HG03342 (cell line): Measurements from ENCODE around the gene MIPOL1.

Experiments
- ATAC-seq: cut with Tn5 transposase; IDR thresholded peaks from one replicate; pipeline ENCODE4 v1.9.1; 2021; ENCODE audit warnings: mild to moderate bottlenecking, moderate library complexity; ENCODE audit not compliant: unreplicated experiment

MIPOL1 gene

DNA sequence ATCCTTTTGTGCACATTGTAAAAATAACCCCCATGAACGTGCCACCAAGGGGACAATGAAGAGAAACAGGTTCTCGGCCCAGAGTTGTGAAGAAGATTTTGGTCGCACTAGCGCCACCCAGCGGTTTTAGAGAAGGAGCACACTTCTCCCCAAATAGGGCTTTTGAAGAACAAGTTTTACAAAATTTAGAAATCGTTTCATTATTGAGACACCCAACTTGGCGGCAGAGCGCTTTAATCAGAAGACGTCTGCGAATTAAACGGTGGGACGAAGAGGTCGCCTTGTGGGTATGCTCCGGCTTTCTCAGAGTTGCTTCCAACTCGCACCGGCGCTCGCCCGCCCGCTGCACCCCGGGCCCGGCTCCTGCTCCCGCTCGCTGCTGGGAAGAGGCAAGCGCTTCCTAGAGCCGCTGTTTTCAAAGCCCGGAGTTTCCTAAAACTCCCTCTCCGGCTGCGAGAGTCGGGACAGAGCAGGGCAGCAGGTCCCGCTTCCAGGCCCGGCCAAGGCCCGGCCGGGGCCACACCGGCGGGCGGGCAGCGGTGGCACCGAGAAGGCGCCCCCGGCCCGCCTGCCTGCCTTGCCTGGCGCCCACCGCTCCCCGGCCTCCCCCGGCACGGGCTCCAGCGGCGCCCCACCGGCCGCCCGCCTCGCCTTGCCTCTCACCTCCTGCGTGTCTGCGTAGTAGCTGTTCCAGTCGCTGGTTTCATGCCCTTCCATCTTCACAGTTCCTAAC lies 396.7 kb downstream of the MIPOL1 start:
- ATAC-seq, result no peak

DNA sequence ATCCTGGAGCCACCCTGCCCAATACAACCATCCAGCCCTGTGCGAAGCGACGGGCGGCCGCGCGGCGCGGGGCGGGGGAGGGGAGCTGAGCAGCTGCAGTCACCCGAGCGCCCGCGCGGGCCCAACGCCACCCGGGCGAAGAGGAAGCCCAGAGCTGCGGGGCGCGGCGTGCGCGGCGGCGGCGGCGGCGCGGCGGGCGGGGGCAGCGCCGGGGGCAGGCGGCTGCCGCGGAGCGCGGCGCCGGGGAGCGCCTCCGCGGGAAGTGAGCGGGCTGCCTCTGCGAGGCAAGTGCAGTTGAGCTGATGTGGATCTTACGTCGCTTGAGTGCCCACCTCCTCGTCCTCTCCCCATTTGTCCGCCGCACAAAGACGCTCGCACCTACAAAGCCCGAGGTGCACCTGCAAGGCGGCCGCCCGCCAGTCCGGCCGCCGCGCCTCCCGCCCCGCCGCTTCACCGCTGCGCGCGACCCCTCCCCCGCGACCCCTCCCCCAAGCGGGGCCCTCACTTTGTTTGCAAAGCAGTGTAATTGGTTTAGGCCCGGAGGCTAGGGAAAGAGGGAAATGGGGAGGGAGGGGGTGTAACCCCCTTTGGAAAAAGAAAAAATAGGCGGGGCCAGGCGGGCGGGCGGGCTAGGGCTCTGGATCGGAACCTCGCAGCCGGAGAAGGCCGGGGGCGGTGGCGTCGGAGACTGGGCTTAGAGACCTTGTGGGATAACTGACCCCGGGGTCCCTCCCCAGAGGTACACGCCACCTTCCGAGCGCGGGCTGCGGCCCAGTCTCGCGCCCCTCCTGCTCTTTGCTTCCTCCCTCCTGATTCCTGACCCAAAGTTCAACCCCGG lies 397.5 kb downstream of the MIPOL1 start, which contains the start of the genes FOXA1 and TTC6:
Gene FOXA1 (minus strand): TSS at position 279 of the 838 bp plus-strand sequence. CDS start 277 bp downstream, at position 2.
Gene TTC6 (plus strand): TSS at position 659 of the 838 bp plus-strand sequence. CDS start 26,436 bp downstream, outside the sequence.
- no peak for ATAC-seq

DNA sequence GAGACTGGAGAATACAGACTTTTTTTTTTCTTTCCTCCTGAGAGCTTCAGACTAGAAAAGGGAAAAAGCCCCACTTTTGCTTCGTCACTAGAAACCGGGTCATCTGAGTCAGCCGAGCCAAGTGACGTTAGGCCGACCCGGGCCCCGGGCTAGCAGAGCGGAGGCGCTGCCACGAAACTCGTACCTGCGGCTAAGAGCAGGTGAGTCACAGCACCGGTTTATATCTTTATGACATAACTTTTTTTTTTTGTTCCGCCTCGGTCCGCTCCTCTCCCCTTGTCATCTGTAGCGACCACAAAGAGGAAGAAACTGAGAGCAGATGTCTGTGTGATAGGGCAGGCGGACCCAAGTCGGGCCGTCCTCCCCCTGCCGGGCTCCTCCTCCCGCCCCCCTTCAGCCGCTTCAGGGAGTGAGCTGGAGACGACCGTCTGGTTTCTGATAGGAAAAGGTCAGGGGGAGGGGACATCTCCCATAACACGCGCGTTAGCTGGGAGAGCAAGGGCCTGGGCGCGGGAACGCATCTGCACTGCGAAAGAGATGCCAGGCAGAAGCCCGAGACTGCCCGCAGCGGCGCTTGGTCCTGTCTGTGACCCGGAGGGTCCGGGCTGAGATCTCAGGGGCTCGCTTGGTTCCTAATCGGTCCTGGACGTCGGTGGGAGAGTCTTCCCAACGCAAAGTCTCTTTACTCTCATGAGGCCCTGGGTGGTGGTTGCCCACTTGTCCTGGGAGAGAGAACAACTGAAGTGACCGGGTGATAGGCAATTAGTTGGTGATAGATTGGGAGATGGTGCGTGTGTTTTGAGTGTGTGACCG lies 398.3 kb downstream of the MIPOL1 start:
- ATAC-seq, result peak; percentile 64

DNA sequence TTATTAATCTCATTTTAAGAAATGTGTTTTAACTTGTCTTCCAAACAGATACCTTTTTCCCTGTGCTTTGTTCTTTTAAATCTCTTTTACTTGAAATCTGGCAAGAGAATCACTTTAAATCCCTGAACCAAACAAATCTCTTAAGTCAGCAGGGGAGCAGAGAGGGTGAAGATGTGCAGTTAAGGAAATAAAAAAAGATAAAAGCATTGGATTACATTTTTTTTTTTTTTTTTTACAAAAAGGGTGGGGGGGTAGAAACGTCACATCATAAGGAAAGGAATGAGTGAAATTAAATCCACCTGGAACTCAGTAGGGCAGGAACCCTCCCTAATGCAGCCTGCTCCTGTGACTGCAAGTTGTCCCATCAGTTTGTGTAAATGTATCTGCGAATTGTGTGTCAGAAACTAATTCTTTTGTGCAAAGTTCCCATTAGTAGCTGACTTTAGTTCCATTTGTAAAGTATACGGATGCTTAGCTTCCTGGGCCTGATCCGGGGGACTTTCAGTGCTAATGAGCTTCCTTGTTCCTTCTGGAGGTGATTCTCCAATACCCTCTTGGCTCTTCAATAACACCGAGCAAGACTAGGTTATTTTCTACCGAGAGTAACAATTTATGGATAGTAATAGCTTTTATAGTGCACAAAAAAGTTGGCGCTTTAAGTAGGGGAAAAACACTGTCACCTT lies 399.2 kb downstream of the MIPOL1 start:
- no peak for ATAC-seq

DNA sequence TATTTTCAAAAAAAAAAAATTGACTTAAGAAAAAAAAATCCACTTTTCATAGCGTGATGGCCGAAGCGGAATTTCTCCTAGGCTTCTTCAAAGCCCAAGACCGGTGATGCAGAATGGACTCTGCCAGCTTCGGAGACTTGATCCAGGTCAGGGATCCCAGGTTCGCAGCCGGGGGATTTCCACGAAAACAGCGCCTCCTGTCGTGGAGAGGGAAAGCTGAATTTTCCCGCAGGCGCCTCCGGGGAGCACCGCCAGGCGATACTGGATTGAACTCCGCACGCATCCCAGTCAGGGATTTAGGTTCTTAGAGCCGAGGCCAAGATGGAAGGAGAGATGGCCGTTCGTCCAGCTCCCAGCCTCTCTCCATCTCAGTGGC lies 399.8 kb downstream of the MIPOL1 start:
- ATAC-seq, result no peak

DNA sequence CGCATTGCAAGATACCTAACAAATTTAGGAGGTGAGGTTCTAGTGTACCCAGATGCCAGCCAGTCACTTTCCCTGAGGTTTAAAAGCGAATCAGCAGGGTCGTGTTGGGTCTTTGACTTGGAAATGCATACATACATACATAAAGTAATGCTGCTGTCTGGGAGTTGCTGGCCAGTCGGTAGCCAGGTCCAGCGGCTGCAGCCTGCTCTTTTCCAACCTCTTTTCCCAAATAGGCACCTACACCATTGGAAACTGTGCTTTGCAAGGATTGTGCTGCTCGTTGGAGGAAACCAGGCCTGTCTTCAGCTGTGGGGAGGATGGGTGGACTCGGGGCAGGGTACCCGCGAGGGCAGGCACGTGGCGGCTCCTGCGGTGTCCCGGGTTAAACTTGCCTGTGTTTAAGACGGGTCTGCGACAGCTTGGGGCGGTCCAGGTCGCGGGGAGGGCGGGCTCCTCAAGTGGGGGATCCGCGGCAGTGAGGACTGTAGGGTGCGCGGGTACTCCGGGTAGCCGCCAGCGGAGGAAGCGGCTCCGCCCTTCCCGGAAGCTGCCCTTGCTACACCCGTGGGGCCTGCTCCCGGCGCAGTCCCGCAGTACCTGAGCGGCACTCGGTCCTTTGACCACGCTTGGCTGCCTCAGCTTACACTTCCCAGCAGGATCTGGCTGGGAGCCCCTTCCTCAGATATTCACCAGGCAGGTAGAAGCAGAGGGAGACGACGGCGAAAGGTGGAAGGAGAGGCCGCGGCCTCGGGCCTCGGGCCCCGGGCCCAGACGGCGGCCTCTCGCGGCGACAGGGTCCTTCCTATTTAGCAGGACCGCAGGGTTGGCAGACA lies 400.4 kb downstream of the MIPOL1 start:
- no peak for ATAC-seq

DNA sequence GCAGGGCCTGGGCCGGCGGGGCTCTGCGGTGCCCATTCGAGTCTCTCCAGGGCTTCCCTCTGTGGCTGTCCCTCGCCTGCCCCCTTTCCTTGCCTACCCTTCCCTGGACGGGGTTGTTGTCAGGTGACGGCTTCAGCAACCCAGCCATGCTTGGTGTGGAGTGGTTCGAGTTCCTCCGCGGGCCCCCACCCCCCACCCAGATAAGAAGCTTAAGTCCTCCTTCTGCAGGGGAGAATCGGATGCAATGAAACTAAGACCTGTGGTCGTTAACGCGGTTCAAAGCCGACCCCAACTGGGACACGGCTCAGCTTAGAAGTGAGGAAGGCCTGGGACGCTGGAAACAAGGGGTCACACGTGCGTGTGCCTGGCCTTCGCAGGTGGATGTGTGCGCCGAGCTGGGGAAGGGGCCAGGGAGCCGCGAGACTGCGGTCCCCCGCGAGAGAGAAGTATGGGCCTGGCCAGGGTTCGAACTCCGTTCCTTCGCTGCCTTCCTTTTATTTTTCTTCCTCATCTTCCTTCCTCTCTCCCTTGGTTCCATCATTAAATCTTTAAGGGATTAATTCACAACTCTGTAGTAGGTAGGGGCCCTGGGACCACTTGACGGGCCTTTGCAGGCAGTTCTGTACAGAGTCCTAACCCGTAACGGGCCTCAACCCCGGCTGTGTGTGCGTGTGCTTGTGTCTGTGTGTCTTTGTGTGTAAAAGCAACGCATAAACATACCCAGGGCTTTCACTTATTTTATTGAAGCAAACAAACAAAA lies 401.2 kb downstream of the MIPOL1 start:
- ATAC-seq, result no peak

DNA sequence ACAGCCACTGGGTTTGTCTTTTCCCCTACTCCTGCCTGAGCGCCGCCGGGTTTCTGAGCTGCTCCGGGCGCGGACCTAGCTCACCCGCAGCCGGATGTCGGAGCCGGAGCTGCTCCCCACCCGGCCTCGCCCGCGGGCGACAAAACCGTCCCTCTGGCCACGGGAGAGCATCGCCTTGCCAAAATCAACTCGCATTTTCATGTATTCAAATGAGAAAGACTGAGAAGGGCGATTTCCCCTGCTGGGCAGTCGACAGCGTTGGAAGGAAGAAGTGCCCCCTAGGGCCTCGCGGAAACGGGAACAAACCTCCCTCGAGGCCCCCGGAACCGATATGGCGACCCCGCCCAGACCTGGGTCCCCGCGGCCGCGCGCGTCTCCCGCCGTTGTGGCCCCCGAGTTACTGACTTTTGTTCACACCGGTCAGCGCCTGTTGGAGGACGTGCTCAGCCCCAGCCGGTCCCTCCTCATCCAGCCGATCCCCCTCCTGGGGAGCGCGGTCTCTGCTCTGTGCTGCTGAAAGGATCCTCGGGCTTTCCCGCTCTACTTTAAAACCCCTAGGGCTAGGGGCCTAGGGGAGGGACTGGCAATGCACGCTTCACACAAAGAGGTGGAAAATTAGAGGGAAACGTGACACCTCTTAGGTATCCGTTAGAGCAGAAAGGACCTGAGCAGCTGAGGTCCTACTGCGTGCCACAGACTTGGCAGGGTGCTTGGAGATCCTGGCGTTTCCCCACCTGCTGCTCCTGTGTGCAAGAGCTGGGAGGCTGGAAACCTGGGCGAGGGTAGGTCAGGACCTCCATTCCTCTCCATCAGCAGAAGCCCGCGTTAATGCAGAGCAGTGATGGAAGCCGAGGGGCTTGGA lies 402.0 kb downstream of the MIPOL1 start:
- ATAC-seq, result no peak

DNA sequence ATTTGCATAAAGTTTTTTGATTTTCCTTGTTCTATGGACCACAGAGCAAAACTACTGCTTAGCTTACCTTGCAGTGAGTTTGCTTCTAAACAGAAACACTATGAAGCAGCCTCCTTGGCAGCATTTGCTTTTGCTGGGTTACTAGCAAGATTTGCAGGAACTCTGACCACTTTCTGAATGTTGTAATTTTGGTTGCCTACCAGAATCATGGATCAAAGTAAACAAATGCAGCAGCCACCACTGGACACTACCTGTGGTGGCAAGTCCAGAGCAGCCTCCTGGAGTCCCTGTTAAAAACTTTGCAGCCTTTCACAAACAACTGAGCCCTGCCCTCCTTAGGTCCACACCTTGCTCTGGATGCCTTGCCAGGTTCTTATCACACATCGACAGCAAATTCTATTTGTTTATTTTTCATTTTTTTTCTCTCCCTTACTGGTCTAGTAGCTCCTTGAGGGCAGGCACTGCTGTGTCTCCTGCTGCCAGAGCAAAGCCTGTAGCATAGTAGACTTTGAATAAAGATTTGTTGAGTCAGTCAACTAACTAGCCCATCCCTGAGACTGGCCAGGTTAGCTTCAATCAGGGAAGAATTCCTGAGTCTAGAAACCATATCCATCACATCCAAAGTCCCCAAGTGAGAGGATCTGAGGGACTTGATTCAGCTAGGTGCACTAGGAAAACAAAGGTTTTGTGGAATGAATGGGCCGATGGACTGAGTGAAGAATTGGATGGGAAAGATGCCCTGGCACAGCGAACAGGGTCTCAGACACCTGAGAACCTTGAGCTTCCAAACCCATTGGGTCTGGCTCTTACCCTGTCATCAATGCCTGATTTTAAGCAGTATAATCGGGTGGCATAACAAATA lies 403.4 kb downstream of the MIPOL1 start:
- no peak for ATAC-seq

DNA sequence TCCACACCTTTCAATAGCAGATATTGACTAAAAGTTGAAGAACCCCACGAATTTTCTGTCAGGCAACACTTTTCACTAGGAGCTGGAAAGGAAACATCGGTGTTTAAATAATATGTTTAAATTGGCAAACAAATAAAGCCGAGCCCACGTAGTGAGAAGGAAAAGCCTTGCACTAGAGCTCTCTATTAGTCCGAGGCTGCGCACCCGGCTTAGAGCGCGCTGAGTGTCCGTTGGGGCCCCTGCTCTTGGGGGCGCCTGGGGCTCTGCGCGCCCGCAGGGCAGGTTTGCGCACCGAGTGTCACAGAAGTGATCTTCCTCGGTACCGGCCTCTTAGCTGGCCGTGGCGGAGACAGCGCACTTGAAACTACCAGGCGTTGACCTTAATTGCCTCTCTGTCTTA lies 404.1 kb downstream of the MIPOL1 start:
- ATAC-seq, result no peak
